Activated CD4-positive, CD25-positive, alpha-beta regulatory T cell treated with anti-CD3 and anti-CD28 coated beads, Interleukin-2, amount 50 U/mL, for 24 hours (primary cell): ENCODE measurements around the gene BARX2.

ENCODE experiments used
- ATAC-seq, 2 donors: fragments of 150-1000 bp; cut with Tn5 transposase; one replicate each; pipeline ENCODE4 v1.10.0; 2021; ENCODE audit warnings: mild to moderate bottlenecking in 1 of 2, moderate library complexity in 1 of 2

BARX2 gene

GRCh38 chr11:129374081-129374992 is 1.3 kb upstream of the BARX2 start:
- no peak for ATAC-seq

- ATAC-seq = peak in 1 of 2 donors; percentile 10
These were observed 476 bp upstream of the BARX2 start for GRCh38 chr11:129374993-129375750.

GRCh38 chr11:129376658-129377341 is 1.2 kb downstream of the BARX2 start:
- ATAC-seq = no peak

- no peak for ATAC-seq
These were observed 2.1 kb downstream of the BARX2 start for GRCh38 chr11:129377739-129378138.

- no peak for ATAC-seq
These were observed 4.8 kb downstream of the BARX2 start for GRCh38 chr11:129380413-129380812.

GRCh38 chr11:129382583-129382982 is 6.9 kb downstream of the BARX2 start:
- ATAC-seq = no peak

- ATAC-seq = no peak
These were observed 7.4 kb downstream of the BARX2 start for GRCh38 chr11:129383060-129383459.

- no peak for ATAC-seq
These were observed 7.9 kb downstream of the BARX2 start for GRCh38 chr11:129383502-129383901.

- no peak for ATAC-seq
These were observed 8.8 kb downstream of the BARX2 start for GRCh38 chr11:129384415-129384814.

GRCh38 chr11:129385801-129386200 is 10.2 kb downstream of the BARX2 start:
- ATAC-seq = no peak

- ATAC-seq = no peak
These were observed 11.2 kb downstream of the BARX2 start for GRCh38 chr11:129386795-129387397.

- no peak for ATAC-seq
These were observed 11.8 kb downstream of the BARX2 start for GRCh38 chr11:129387434-129387833.

GRCh38 chr11:129388824-129389223 is 13.2 kb downstream of the BARX2 start:
- no peak for ATAC-seq

- ATAC-seq = no peak
These were observed 14.7 kb downstream of the BARX2 start for GRCh38 chr11:129390303-129390821.

GRCh38 chr11:129391360-129391759 is 15.7 kb downstream of the BARX2 start:
- ATAC-seq = no peak

- no peak for ATAC-seq
These were observed 16.2 kb downstream of the BARX2 start for GRCh38 chr11:129391821-129392220.

GRCh38 chr11:129392995-129393394 is 17.3 kb downstream of the BARX2 start:
- no peak for ATAC-seq

GRCh38 chr11:129394709-129395108 is 19.1 kb downstream of the BARX2 start:
- ATAC-seq = no peak

GRCh38 chr11:129395432-129395831 is 19.8 kb downstream of the BARX2 start:
- no peak for ATAC-seq

- no peak for ATAC-seq
These were observed 20.2 kb downstream of the BARX2 start for GRCh38 chr11:129395883-129396282.

- no peak for ATAC-seq
These were observed 20.8 kb downstream of the BARX2 start for GRCh38 chr11:129396454-129396853.
